ENCODE measurements around the gene GALNT9. TPM values are rescaled to one million over a fixed set of nuclear protein-coding genes. Genes with fewer than 3 reads are reported as not detected.

Gene GALNT9
- total and polyA plus RNA-seq, 5 experiments from 2014 or later, result not detected

- peak overlapping the region in 6 of 10 donors; percentile 15 to 86 (median 60) for H3K27ac Mint-ChIP-seq
- POLR2A ChIA-PET, result interaction anchor here (1.3 to 3.4 kb wide), 2 partner anchors 14 to 29 kb away, joined by 4 to 26 read pairs; no protein-coding TSS in a partner anchor
- no peak for DNase-seq
- peaks cover 0 to 22% (median 12%) of the 10 kb centered on the region in 9 donors for H3K9me3 Mint-ChIP-seq
- H3K4me3 Mint-ChIP-seq, result peak overlapping the region; percentile 36 to 93 (median 56)
- no peaks in the 10 kb centered on the region for H3K27me3 Mint-ChIP-seq
- ATAC-seq, result no peak
- H3K4me1 Mint-ChIP-seq, result peaks cover 11 to 46% (median 41%) of the 10 kb centered on the region in 4 donors
- H3K36me3 Mint-ChIP-seq, result peaks cover 0 to 6% (median 2%) of the 10 kb centered on the region in 3 donors
These were observed 138.4 kb downstream of the GALNT9 start for GRCh38 chr12:132190834-132191500.

GRCh38 chr12:132190012-132190755, 139.2 kb downstream of the GALNT9 start:
- Mint-ChIP-seq H3K27me3 (no peaks in the 10 kb centered on the region), H3K27ac (peak overlapping the region; percentile 76 to 97 (median 92)), H3K4me3 (peak overlapping the region; percentile 89 to 98 (median 95)), H3K4me1 (peaks cover 11 to 54% (median 48%) of the 10 kb centered on the region in 4 donors), H3K36me3 (peaks cover 0 to 6% (median 2%) of the 10 kb centered on the region in 3 donors), H3K9me3 (peaks cover 0 to 24% (median 12%) of the 10 kb centered on the region in 9 donors)
- ATAC-seq, result peak in 1 of 2 donors; percentile 11
- no peak for DNase-seq
- POLR2A ChIA-PET, result interaction anchor here (0.6 to 3.4 kb wide), 7 partner anchors 11 to 299 kb away, joined by 4 to 26 read pairs (median 12); no protein-coding TSS in a partner anchor

- Mint-ChIP-seq H3K4me1 (peaks cover 11 to 58% (median 52%) of the 10 kb centered on the region in 4 donors), H3K36me3 (peaks cover under 1 to 6% (median 2%) of the 10 kb centered on the region in 3 donors), H3K4me3 (peak overlapping the region; percentile 89 to 98 (median 95)), H3K9me3 (peaks cover 0 to 23% (median 12%) of the 10 kb centered on the region in 9 donors), H3K27ac (peak overlapping the region; percentile 76 to 98 (median 96)), H3K27me3 (no peaks in the 10 kb centered on the region)
- peak; percentile 80 to 84 for ATAC-seq
- POLR2A ChIA-PET, result interaction anchor here (0.6 to 3.4 kb wide), 8 partner anchors 11 to 299 kb away, joined by 4 to 26 read pairs (median 8); no protein-coding TSS in a partner anchor
- DNase-seq, result peak; percentile 87 to 96 (median 94)
These were observed 139.9 kb downstream of the GALNT9 start for GRCh38 chr12:132189378-132190011.

GRCh38 chr12:132188916-132189325, 140.5 kb downstream of the GALNT9 start:
- no peaks in the 10 kb centered on the region for H3K27me3 Mint-ChIP-seq
- DNase-seq, result peak in 3 of 10 donors; percentile 21 to 30 (median 24)
- H3K4me3 Mint-ChIP-seq, result peak overlapping the region; percentile 89 to 98 (median 95)
- H3K36me3 Mint-ChIP-seq, result peaks cover 2 to 5% (median 2%) of the 10 kb centered on the region in 3 donors
- peak in 1 of 2 donors; percentile 0 for ATAC-seq
- peak overlapping the region; percentile 76 to 98 (median 96) for H3K27ac Mint-ChIP-seq
- POLR2A ChIA-PET, result interaction anchor here (1.0 to 3.4 kb wide), 6 partner anchors 10 to 300 kb away, joined by 5 to 26 read pairs (median 16); no protein-coding TSS in a partner anchor
- H3K9me3 Mint-ChIP-seq, result peaks cover 0 to 23% (median 9%) of the 10 kb centered on the region in 9 donors
- H3K4me1 Mint-ChIP-seq, result peaks cover 14 to 63% (median 57%) of the 10 kb centered on the region in 4 donors

GRCh38 chr12:132188451-132188901, 140.9 kb downstream of the GALNT9 start:
- Mint-ChIP-seq H3K36me3 (peaks cover 1 to 5% (median 2%) of the 10 kb centered on the region in 3 donors), H3K27ac (peak overlapping the region in 9 of 10 donors; percentile 41 to 92 (median 82)), H3K27me3 (no peaks in the 10 kb centered on the region), H3K9me3 (peaks cover 0 to 21% (median 4%) of the 10 kb centered on the region in 9 donors), H3K4me3 (peak overlapping the region; percentile 66 to 98 (median 94)), H3K4me1 (peaks cover 14 to 63% (median 57%) of the 10 kb centered on the region in 4 donors)
- DNase-seq, result peak in 1 of 10 donors; percentile 15
- POLR2A ChIA-PET, result interaction anchor here (1.0 to 3.4 kb wide), 5 partner anchors 10 to 300 kb away, joined by 5 to 26 read pairs (median 19); no protein-coding TSS in a partner anchor
- ATAC-seq, result no peak

GRCh38 chr12:132187646-132188450, 141.5 kb downstream of the GALNT9 start:
- ATAC-seq (no peak), DNase-seq (no peak)
- Mint-ChIP-seq H3K27me3 (no peaks in the 10 kb centered on the region), H3K4me3 (peak overlapping the region; percentile 38 to 98 (median 73)), H3K36me3 (peaks cover 2 to 5% (median 5%) of the 10 kb centered on the region in 3 donors), H3K4me1 (peaks cover 14 to 63% (median 57%) of the 10 kb centered on the region in 4 donors), H3K9me3 (peaks cover 0 to 24% (median 0%) of the 10 kb centered on the region in 9 donors), H3K27ac (peak overlapping the region in 9 of 10 donors; percentile 36 to 94 (median 75))
- POLR2A ChIA-PET, result interaction anchor here (1.3 to 3.4 kb wide), 4 partner anchors 9 to 26 kb away, joined by 6 to 26 read pairs (median 22); no protein-coding TSS in a partner anchor

- H3K36me3 Mint-ChIP-seq, result peaks cover 2 to 5% (median 5%) of the 10 kb centered on the region in 3 donors
- ATAC-seq (no peak), DNase-seq (peak in 1 of 10 donors; percentile 21)
- POLR2A ChIA-PET, result interaction anchor here (1.2 to 3.2 kb wide), 5 partner anchors 8 to 42 kb away, joined by 3 to 19 read pairs (median 6); partner anchors contain the start of genes DDX51 and NOC4L
- H3K27ac Mint-ChIP-seq, result peak overlapping the region; percentile 84 to 99 (median 96)
- peaks cover 14 to 72% (median 57%) of the 10 kb centered on the region in 4 donors for H3K4me1 Mint-ChIP-seq
- H3K4me3 Mint-ChIP-seq, result peak overlapping the region; percentile 67 to 92 (median 79)
- H3K9me3 Mint-ChIP-seq, result peaks cover 0 to 24% (median 0%) of the 10 kb centered on the region in 9 donors
- H3K27me3 Mint-ChIP-seq, result no peaks in the 10 kb centered on the region
These were observed 142.3 kb downstream of the GALNT9 start for GRCh38 chr12:132186857-132187620.

GRCh38 chr12:132186208-132186856, 143.1 kb downstream of the GALNT9 start:
- peaks cover 0 to 24% (median 0%) of the 10 kb centered on the region in 9 donors for H3K9me3 Mint-ChIP-seq
- H3K27ac Mint-ChIP-seq, result peak overlapping the region; percentile 84 to 99 (median 96)
- peaks cover 2 to 5% (median 5%) of the 10 kb centered on the region in 3 donors for H3K36me3 Mint-ChIP-seq
- H3K4me3 Mint-ChIP-seq, result peak overlapping the region; percentile 67 to 92 (median 79)
- POLR2A ChIA-PET, result interaction anchor here (0.6 to 1.8 kb wide), 9 partner anchors 8 to 45 kb away, joined by 3 to 9 read pairs (median 4); partner anchors contain the start of genes DDX51 and NOC4L
- no peaks in the 10 kb centered on the region for H3K27me3 Mint-ChIP-seq
- H3K4me1 Mint-ChIP-seq, result peaks cover 14 to 77% (median 59%) of the 10 kb centered on the region in 4 donors
- ATAC-seq (no peak), DNase-seq (peak in 1 of 10 donors; percentile 29)

- Mint-ChIP-seq H3K36me3 (peaks cover 2 to 5% (median 5%) of the 10 kb centered on the region in 3 donors), H3K27ac (peak overlapping the region; percentile 84 to 99 (median 96)), H3K4me1 (peaks cover 18 to 79% (median 56%) of the 10 kb centered on the region in 4 donors), H3K9me3 (peaks cover 0 to 24% (median 0%) of the 10 kb centered on the region in 9 donors), H3K27me3 (no peaks in the 10 kb centered on the region), H3K4me3 (peak overlapping the region; percentile 30 to 92 (median 79))
- peak in 9 of 10 donors; percentile 38 to 90 (median 75) for DNase-seq
- POLR2A ChIA-PET, result interaction anchor here (0.6 to 1.8 kb wide), 9 partner anchors 11 to 44 kb away, joined by 3 to 9 read pairs (median 4); partner anchors contain the start of genes DDX51 and NOC4L
- peak; percentile 53 to 64 for ATAC-seq
These were observed 143.7 kb downstream of the GALNT9 start for GRCh38 chr12:132185705-132186104.

Measured in naive thymus-derived CD8-positive, alpha-beta T cell (primary cell).